Esophagus muscularis mucosa (tissue), 4 donors: ENCODE data around the gene NR1I3. TPM values are rescaled to one million over a fixed set of nuclear protein-coding genes. Genes with fewer than 3 reads are reported as not detected.

Experiments
- DNase-seq: peaks from one replicate; pipeline ENCODE4 v3.0.0-alpha.2; 2017; ENCODE audit errors: extremely low spot score
- H3K27ac ChIP-seq, 4 donors: fragments of 200-600 bp; sonication (generic); replicated peaks in 1 of 4; 1 replicate in 3 of 4; 2 replicates in 1 of 4; pipeline ENCODE4 v1.5.1; 2016 to 2019; ENCODE audit warnings: mild to moderate bottlenecking in 1 of 4
- H3K27me3 ChIP-seq, 4 donors: fragments of 200-600 bp; sonication (generic); one replicate each; pipeline versions ENCODE4 v1.5.1 to v1.6.0; 2016 to 2019
- H3K36me3 ChIP-seq, 4 donors: fragments of 200-600 bp; sonication (generic); one replicate each; pipeline ENCODE4 v1.5.1; 2016 to 2019
- H3K4me1 ChIP-seq, 4 donors: fragments of 200-600 bp; sonication (generic); one replicate each; pipeline ENCODE4 v1.5.1; 2016 to 2019
- H3K4me3 ChIP-seq, 4 donors: fragments of 200-600 bp; sonication (generic); 1 replicate in 2 of 4; 2 replicates in 2 of 4; pipeline ENCODE4 v1.5.1; 2016 to 2019; ENCODE audit warnings: mild to moderate bottlenecking in 4 of 4, moderate library complexity in 1 of 4
- H3K9me3 ChIP-seq, 4 donors: fragments of 200-600 bp; sonication (generic); 1 replicate in 3 of 4; 2 replicates in 1 of 4; pipeline ENCODE4 v1.5.1; 2016 to 2019
- CTCF ChIP-seq, 3 experiments: fragments of 200-600 bp in 2 of 3; fragments of 450-650 bp in 1 of 3; sonication (generic) in 2 of 3; IDR thresholded peaks; one replicate each; pipeline ENCODE4 v1.5.1; 2017 to 2019; ENCODE audit warnings: antibody characterized with exemption in 3 of 3, mild to moderate bottlenecking in 2 of 3, moderate library complexity in 1 of 3
- EP300 ChIP-seq: sonication (generic); formaldehyde crosslinking; IDR thresholded peaks from one replicate; pipeline ENCODE4 v1.6.1; 2017; ENCODE audit warnings: antibody characterized with exemption
- POLR2A ChIP-seq: fragments of 450-650 bp; IDR thresholded peaks from one replicate; pipeline ENCODE4 v1.6.1; 2017; ENCODE audit warnings: antibody characterized with exemption, moderate library complexity, mild to moderate bottlenecking, low read depth
- POLR2AphosphoS5 ChIP-seq, 2 donors: sonication (generic); formaldehyde crosslinking; IDR thresholded peaks; one replicate each; pipeline ENCODE4 v1.6.1; 2017; ENCODE audit warnings: antibody characterized with exemption in 2 of 2
- WGBS: methylation state at CpG from one replicate; pipeline ENCODE4 v1.1.5; 2018; 5-methylcytosine and 5-hydroxymethylcytosine counted together
- intact Hi-C: fragments of 100-400 bp; cut with DNase I; formaldehyde crosslinking; loops from one replicate; pipeline ENCODE4 v1.15.1; 2023
- total RNA-seq, 4 donors: library from RNA; depleted of rRNA; stranded (reverse); fragments of >200 nt; gene quantifications; one replicate each; pipeline versions ENCODE4 v1.1.0 to v1.2.1, GENCODE V29; 2016

The NR1I3 gene
- total RNA-seq, 4 donors from 2014 or later = not detected

- H3K36me3 ChIP-seq = peaks cover 0 to 37% (median 8%) of the 10 kb centered on the region in 4 donors
- no peaks in the 10 kb centered on the region for H3K9me3 ChIP-seq
- H3K4me1 ChIP-seq = peaks cover 33 to 90% (median 83%) of the 10 kb centered on the region in 4 donors
- peak overlapping the region; percentile 92 to 95 (median 94) for H3K27ac ChIP-seq
- peak overlapping the region; percentile 44 to 57 (median 46) for H3K4me3 ChIP-seq
- DNase-seq = no peak
- TF ChIP-seq POLR2AphosphoS5 (IDR thresholded peaks at IDR 0.05) = peak in 1 of 2 donors; percentile 5
- no peak for TF ChIP-seq EP300
- WGBS = 18% methylated on average over 16 of the region's 20 CpGs
- no peaks in the 10 kb centered on the region for H3K27me3 ChIP-seq
- intact Hi-C loops = loop anchor here (10.0 kb wide), 1 partner anchor 186 kb away; no protein-coding TSS in a partner anchor
These were observed 39.7 kb downstream of the NR1I3 start for GRCh38 chr1:161198194-161198896.

GRCh38 chr1:161197560-161198193 is 40.3 kb downstream of the NR1I3 start:
- Histone ChIP-seq H3K9me3 (no peaks in the 10 kb centered on the region), H3K27ac (peak overlapping the region; percentile 92 to 95 (median 94)), H3K4me3 (peak overlapping the region; percentile 44 to 57 (median 46)), H3K27me3 (no peaks in the 10 kb centered on the region), H3K4me1 (peaks cover 35 to 90% (median 80%) of the 10 kb centered on the region in 4 donors), H3K36me3 (peaks cover 0 to 42% (median 11%) of the 10 kb centered on the region in 4 donors)
- no peak for TF ChIP-seq CTCF (IDR thresholded peaks at IDR 0.05)
- TF ChIP-seq EP300 = no peak
- TF ChIP-seq POLR2AphosphoS5 (IDR thresholded peaks at IDR 0.05) = no peak
- TF ChIP-seq POLR2A = no peak
- 68% methylated on average over 8 of the region's 11 CpGs for WGBS
- intact Hi-C loops = loop anchor here (10.0 kb wide), 1 partner anchor 187 kb away; no protein-coding TSS in a partner anchor
- no peak for DNase-seq

- intact Hi-C loops = loop anchor here (10.0 kb wide), 1 partner anchor 188 kb away; no protein-coding TSS in a partner anchor
- Histone ChIP-seq H3K9me3 (no peaks in the 10 kb centered on the region), H3K36me3 (peaks cover 0 to 51% (median 13%) of the 10 kb centered on the region in 4 donors), H3K4me3 (peak overlapping the region; percentile 44 to 57 (median 46)), H3K27me3 (no peaks in the 10 kb centered on the region), H3K27ac (peak overlapping the region; percentile 92 to 95 (median 94)), H3K4me1 (peaks cover 36 to 91% (median 84%) of the 10 kb centered on the region in 4 donors)
- TF ChIP-seq POLR2A (no peak), EP300 (no peak), CTCF (IDR thresholded peaks at IDR 0.05) (no peak), POLR2AphosphoS5 (IDR thresholded peaks at IDR 0.05) (peak; percentile 24 to 47)
- DNase-seq = no peak
- 53% methylated on average over 22 of the region's 27 CpGs for whole genome bisulfite sequencing
These were observed 41.2 kb downstream of the NR1I3 start for GRCh38 chr1:161196521-161197451.

- no peak for DNase-seq
- Histone ChIP-seq H3K4me3 (peak overlapping the region in 3 of 4 donors; percentile 44 to 57 (median 48)), H3K27me3 (no peaks in the 10 kb centered on the region), H3K36me3 (peaks cover 0 to 57% (median 20%) of the 10 kb centered on the region in 4 donors), H3K27ac (peak overlapping the region in 3 of 4 donors; percentile 92 to 95 (median 94)), H3K4me1 (peaks cover 34 to 85% (median 78%) of the 10 kb centered on the region in 4 donors), H3K9me3 (no peaks in the 10 kb centered on the region)
- no peak for TF ChIP-seq CTCF (IDR thresholded peaks at IDR 0.05)
- TF ChIP-seq POLR2AphosphoS5 (IDR thresholded peaks at IDR 0.05) = no peak
- no peak for TF ChIP-seq EP300
- TF ChIP-seq POLR2A = no peak
- intact Hi-C loops = loop anchor here (10.0 kb wide), 1 partner anchor 189 kb away; no protein-coding TSS in a partner anchor
- 89% methylated on average over 7 of the region's 7 CpGs for WGBS
These were observed 41.9 kb downstream of the NR1I3 start for GRCh38 chr1:161196111-161196510.
